ENCODE data around the gene MTCH1. TPM values are rescaled to one million over a fixed set of nuclear protein-coding genes. Genes with fewer than 3 reads are reported as not detected.
"Not testable (repeated sequence)": the region's sequence is repeated elsewhere in the genome, so short reads cannot be mapped to it uniquely, and the experiment has no call there.

MTCH1 gene
- total RNA-seq, 2 donors from 2014 or later = 148 to 150 TPM

GRCh38 chr6:36961441-36962435, 24.3 kb downstream of the MTCH1 start:
- peak; percentile 80 for DNase-seq (ENCODE audit: low spot score)
- intact Hi-C loops (cut with DNase I) = no loop called here

- intact Hi-C loops (cut with DNase I) = no loop called here
- DNase-seq (ENCODE audit: low spot score) = no peak
Observed at GRCh38 chr6:36959555-36960250, 26.3 kb downstream of the MTCH1 start.

- DNase-seq (ENCODE audit: low spot score) = peak; percentile 80
- intact Hi-C loops (cut with DNase I) = no loop called here
Observed at GRCh38 chr6:36958775-36959554, 27.0 kb downstream of the MTCH1 start.

- peak; percentile 72 for DNase-seq (ENCODE audit: low spot score)
- intact Hi-C loops (cut with DNase I) = no loop called here
Observed at GRCh38 chr6:36957773-36958271, 28.2 kb downstream of the MTCH1 start.

GRCh38 chr6:36956446-36956820, 29.6 kb downstream of the MTCH1 start:
- DNase-seq (ENCODE audit: low spot score) = no peak
- intact Hi-C loops (cut with DNase I) = no loop called here

- peak; percentile 74 for DNase-seq (ENCODE audit: low spot score)
Observed at GRCh38 chr6:36955671-36956445, 30.1 kb downstream of the MTCH1 start.

GRCh38 chr6:36955136-36955535, 30.9 kb downstream of the MTCH1 start:
- intact Hi-C loops (cut with DNase I) = no loop called here

More at GRCh38 chr6:36955671-36956445, 30.1 kb downstream of the MTCH1 start:
- intact Hi-C loops (cut with DNase I) = no loop called here

GRCh38 chr6:36954262-36954931, 31.6 kb downstream of the MTCH1 start, which contains the start of gene PI16:
TSS of gene PI16 (plus strand) at chr6:36954738. CDS start at chr6:36954761, 23 bp downstream.
- DNase-seq (ENCODE audit: low spot score) = peak; percentile 83
- intact Hi-C loops (cut with DNase I) = no loop called here

More at GRCh38 chr6:36955136-36955535, 30.9 kb downstream of the MTCH1 start:
- peak; percentile 16 for DNase-seq (ENCODE audit: low spot score)

GRCh38 chr6:36953931-36954261, 32.1 kb downstream of the MTCH1 start:
- DNase-seq (ENCODE audit: low spot score) = no peak
- intact Hi-C loops (cut with DNase I) = no loop called here

- intact Hi-C loops (cut with DNase I) = no loop called here
Observed at GRCh38 chr6:36949636-36950035, 36.4 kb downstream of the MTCH1 start.

GRCh38 chr6:36949076-36949475, 36.9 kb downstream of the MTCH1 start:
- intact Hi-C loops (cut with DNase I) = not testable (repeated sequence)
- peak; percentile 40 for DNase-seq (ENCODE audit: low spot score)

More at GRCh38 chr6:36949636-36950035, 36.4 kb downstream of the MTCH1 start:
- no peak for DNase-seq (ENCODE audit: low spot score)

GRCh38 chr6:36947570-36948351, 38.2 kb downstream of the MTCH1 start:
- intact Hi-C loops (cut with DNase I) = no loop called here
- peak; percentile 46 for DNase-seq (ENCODE audit: low spot score)

- no peak for DNase-seq (ENCODE audit: low spot score)
- intact Hi-C loops (cut with DNase I) = no loop called here
Observed at GRCh38 chr6:36946526-36946925, 39.5 kb downstream of the MTCH1 start.

GRCh38 chr6:36945301-36945700, 40.7 kb downstream of the MTCH1 start:
- intact Hi-C loops (cut with DNase I) = no loop called here
- no peak for DNase-seq (ENCODE audit: low spot score)

- intact Hi-C loops (cut with DNase I) = no loop called here
- DNase-seq (ENCODE audit: low spot score) = no peak
Observed at GRCh38 chr6:36944650-36945049, 41.3 kb downstream of the MTCH1 start.

GRCh38 chr6:36942329-36942728, 43.7 kb downstream of the MTCH1 start:
- DNase-seq (ENCODE audit: low spot score) = not testable (repeated sequence)

GRCh38 chr6:36941561-36941960, 44.4 kb downstream of the MTCH1 start:
- intact Hi-C loops (cut with DNase I); DNase-seq (ENCODE audit: low spot score): not testable (repeated sequence)

More at GRCh38 chr6:36942329-36942728, 43.7 kb downstream of the MTCH1 start:
- intact Hi-C loops (cut with DNase I) = not testable (repeated sequence)

Data from posterior vena cava (tissue), 2 donors.